Uterus (tissue), 4 donors: ENCODE results near the gene JOSD1. TPM values are rescaled to one million over a fixed set of nuclear protein-coding genes. Genes with fewer than 3 reads are reported as not detected.

Experiments used
- DNase-seq, 2 donors: peaks; one replicate each; pipeline ENCODE4 v3.0.0-alpha.2; 2019 to 2020
- H3K27ac ChIP-seq, 2 donors: fragments of 200-600 bp; sonication (generic); 1 replicate in 1 of 2; 2 replicates in 1 of 2; pipeline ENCODE4 v1.5.1; 2016 to 2018
- H3K27me3 ChIP-seq, 2 donors: fragments of 200-600 bp; sonication (generic); one replicate each; pipeline ENCODE4 v1.5.1; 2018 to 2019; ENCODE audit warnings: control low read depth in 1 of 2
- H3K36me3 ChIP-seq, 2 donors: fragments of 200-600 bp; sonication (generic); one replicate each; pipeline ENCODE4 v1.5.1; 2019; ENCODE audit warnings: control low read depth in 1 of 2
- H3K4me1 ChIP-seq, 2 donors: fragments of 200-600 bp; sonication (generic); one replicate each; pipeline ENCODE4 v1.5.1; 2018 to 2019; ENCODE audit warnings: control low read depth in 1 of 2
- H3K4me3 ChIP-seq, 2 donors: fragments of 200-600 bp; sonication (generic); 1 replicate in 1 of 2; 2 replicates in 1 of 2; pipeline ENCODE4 v1.5.1; 2018 to 2019; ENCODE audit warnings: mild to moderate bottlenecking in 1 of 2
- H3K9me3 ChIP-seq, 2 donors: fragments of 200-600 bp; sonication (generic); one replicate each; pipeline ENCODE4 v1.5.1; 2019; ENCODE audit warnings: control low read depth in 1 of 2
- CTCF ChIP-seq, 4 experiments: fragments of 200-600 bp in 2 of 4; fragments of 450-650 bp in 2 of 4; sonication (generic) in 2 of 4; IDR thresholded peaks; one replicate each; pipeline ENCODE4 v1.5.1; 2016 to 2019; ENCODE audit warnings: antibody characterized with exemption in 4 of 4, mild to moderate bottlenecking in 2 of 4, moderate library complexity in 1 of 4
- POLR2A ChIP-seq, 2 donors: fragments of 450-650 bp; IDR thresholded peaks; one replicate each; pipeline ENCODE4 v1.6.1; 2016; ENCODE audit warnings: antibody characterized with exemption in 2 of 2, mild to moderate bottlenecking in 1 of 2, moderate library complexity in 1 of 2
- intact Hi-C: fragments of 100-400 bp; cut with DNase I; formaldehyde crosslinking; loops from one replicate; pipeline ENCODE4 v1.15.1; 2023; ENCODE audit warnings: low total_unique reads
- total RNA-seq, 4 donors: library from RNA; depleted of rRNA in 3 of 4; stranded (reverse); fragments of >200 nt in 3 of 4; gene quantifications; one replicate each; pipeline versions ENCODE4 v1.1.0 to v1.2.4, GENCODE V29; 2014 to 2023
- donor health status: DM: yes; HTN: yes; CAD: no.

JOSD1 gene
- total RNA-seq, 4 donors from 2014 or later: 24.4 to 57.9 (median 40.2) TPM

- no peaks in the 10 kb centered on the region for H3K36me3 ChIP-seq
- no peak for DNase-seq
- intact Hi-C loops: no loop called here
Measured at GRCh38 chr22:38724926-38725571, 24.3 kb upstream of the JOSD1 start.

GRCh38 chr22:38724176-38724575, 23.4 kb upstream of the JOSD1 start:
- H3K36me3 ChIP-seq: no peaks in the 10 kb centered on the region

More at GRCh38 chr22:38724926-38725571, 24.3 kb upstream of the JOSD1 start:
- no peak overlapping the region for H3K27ac ChIP-seq
- no peaks in the 10 kb centered on the region for H3K27me3 ChIP-seq
- TF ChIP-seq CTCF (IDR thresholded peaks at IDR 0.05) (no peak), POLR2A (IDR thresholded peaks at IDR 0.05) (no peak)
- H3K4me3 ChIP-seq: no peak overlapping the region
- no peaks in the 10 kb centered on the region for H3K4me1 ChIP-seq
- H3K9me3 ChIP-seq: no peaks in the 10 kb centered on the region

GRCh38 chr22:38721551-38721950, 20.8 kb upstream of the JOSD1 start:
- H3K27me3 ChIP-seq: no peaks in the 10 kb centered on the region
- no peak for DNase-seq
- H3K4me3 ChIP-seq: no peak overlapping the region
- no peaks in the 10 kb centered on the region for H3K4me1 ChIP-seq
- H3K9me3 ChIP-seq: no peaks in the 10 kb centered on the region
- intact Hi-C loops: no loop called here
- TF ChIP-seq CTCF (IDR thresholded peaks at IDR 0.05): no peak
- TF ChIP-seq POLR2A (IDR thresholded peaks at IDR 0.05): no peak
- no peaks in the 10 kb centered on the region for H3K36me3 ChIP-seq
- no peak overlapping the region for H3K27ac ChIP-seq

More at GRCh38 chr22:38724176-38724575, 23.4 kb upstream of the JOSD1 start:
- DNase-seq: no peak
- no peaks in the 10 kb centered on the region for H3K9me3 ChIP-seq
- H3K4me3 ChIP-seq: no peak overlapping the region
- TF ChIP-seq CTCF (IDR thresholded peaks at IDR 0.05) (no peak), POLR2A (IDR thresholded peaks at IDR 0.05) (no peak)
- intact Hi-C loops: no loop called here
- no peaks in the 10 kb centered on the region for H3K4me1 ChIP-seq
- no peaks in the 10 kb centered on the region for H3K27me3 ChIP-seq
- no peak overlapping the region for H3K27ac ChIP-seq

DNA sequence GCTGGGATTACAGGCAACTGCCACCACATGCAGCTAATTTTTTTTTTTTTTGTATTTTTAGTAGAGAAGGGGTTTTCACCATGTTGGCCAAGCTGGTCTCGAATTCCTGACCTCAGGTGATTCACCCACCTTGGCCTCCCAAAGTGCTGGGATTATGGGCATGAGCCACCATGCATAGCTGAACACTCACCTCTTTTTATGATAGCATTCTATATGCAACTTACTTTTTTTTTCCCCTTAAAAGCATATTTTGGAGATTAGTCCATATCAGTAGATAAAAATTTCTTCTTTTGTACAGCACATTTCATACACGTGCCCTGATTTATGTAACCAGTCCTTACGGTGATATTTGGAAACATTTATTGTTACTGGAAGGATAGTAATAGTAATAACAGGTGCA, 19.6 kb upstream of the JOSD1 start:
- Histone ChIP-seq H3K27ac (no peak overlapping the region), H3K36me3 (no peaks in the 10 kb centered on the region), H3K4me1 (no peaks in the 10 kb centered on the region), H3K4me3 (no peak overlapping the region), H3K9me3 (no peaks in the 10 kb centered on the region), H3K27me3 (no peaks in the 10 kb centered on the region)
- TF ChIP-seq POLR2A (IDR thresholded peaks at IDR 0.05): no peak
- TF ChIP-seq CTCF (IDR thresholded peaks at IDR 0.05): no peak
- no peak for DNase-seq
- intact Hi-C loops: no loop called here

DNA sequence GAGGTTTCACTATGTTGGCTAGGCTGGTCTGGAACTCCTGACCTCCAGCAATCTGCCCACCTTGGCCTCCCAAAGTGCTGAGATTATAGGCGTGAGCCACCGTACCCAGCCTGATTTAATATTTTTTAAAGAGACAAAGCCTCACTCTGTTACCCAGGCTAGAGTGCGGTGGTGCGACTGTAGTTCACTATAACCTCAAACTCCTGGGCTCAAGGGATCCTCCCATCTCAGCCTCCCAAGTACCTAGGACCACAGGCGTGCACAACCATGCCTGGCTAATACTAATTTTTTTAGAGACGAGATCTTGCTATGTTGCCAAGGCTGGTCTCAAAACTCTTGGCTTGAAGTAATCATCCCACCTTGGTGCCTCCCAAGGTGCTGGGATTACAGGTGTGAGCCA, 18.5 kb upstream of the JOSD1 start:
- no peaks in the 10 kb centered on the region for H3K9me3 ChIP-seq
- H3K27me3 ChIP-seq: no peaks in the 10 kb centered on the region
- H3K4me3 ChIP-seq: no peak overlapping the region
- TF ChIP-seq CTCF (IDR thresholded peaks at IDR 0.05): no peak
- no peak for TF ChIP-seq POLR2A (IDR thresholded peaks at IDR 0.05)
- no peaks in the 10 kb centered on the region for H3K36me3 ChIP-seq
- no peaks in the 10 kb centered on the region for H3K4me1 ChIP-seq
- intact Hi-C loops: no loop called here
- DNase-seq: no peak
- peak overlapping the region in 1 of 2 donors; percentile 53 for H3K27ac ChIP-seq
